Left hindlimb (tissue), 1 donor: ENCODE measurements around the gene ELANE.
"Not testable (repeated sequence)": the region's sequence is repeated elsewhere in the genome, so short reads cannot be mapped to it uniquely, and the experiment has no call there.

Experiments used
- DNase-seq: peaks from one replicate; pipeline ENCODE4 v3.0.0-alpha.2; 2018

Gene ELANE

GRCh38 chr19:882871-883497 lies 30.9 kb downstream of the ELANE start:
- no peak for DNase-seq

- DNase-seq: no peak
Measured at GRCh38 chr19:883661-884211, 31.6 kb downstream of the ELANE start.

- no peak for DNase-seq
Measured at GRCh38 chr19:884420-885211, 32.5 kb downstream of the ELANE start.

DNA sequence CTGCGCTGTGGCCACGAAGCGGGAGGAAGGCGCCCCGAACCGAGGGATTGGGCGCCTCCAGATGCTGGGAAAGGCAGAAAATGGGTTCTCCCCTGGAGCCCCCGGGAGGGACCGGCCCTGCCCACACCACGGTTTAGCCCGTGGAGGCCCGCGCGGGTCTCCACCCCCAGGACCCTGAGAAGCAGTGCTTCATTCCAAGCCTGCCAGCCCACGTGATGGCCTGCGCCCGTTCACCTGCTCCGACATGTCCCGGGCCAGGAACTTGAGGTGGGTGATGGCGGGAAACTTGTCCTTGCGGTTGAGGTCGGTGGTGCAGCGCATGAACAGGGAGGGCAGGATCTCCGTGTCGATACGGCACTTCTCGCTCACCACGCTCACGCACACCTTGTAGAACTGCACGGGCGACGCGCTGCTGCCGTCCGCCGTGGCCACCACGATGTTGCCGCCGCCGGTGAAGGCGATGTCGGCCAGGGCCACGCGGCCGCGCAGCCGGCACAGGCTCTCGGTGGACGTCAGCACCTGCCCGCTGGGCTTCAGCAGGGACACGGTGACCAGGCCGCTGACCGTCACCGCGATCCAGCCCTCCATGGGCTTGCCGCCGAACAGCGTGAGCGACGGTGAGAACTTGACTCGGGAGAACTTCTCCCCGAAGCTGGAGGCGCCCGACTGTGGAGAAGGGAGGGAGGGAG lies 33.6 kb downstream of the ELANE start:
- no peak for DNase-seq

- no peak for DNase-seq
Measured at GRCh38 chr19:887072-887471, 35.0 kb downstream of the ELANE start.

DNA sequence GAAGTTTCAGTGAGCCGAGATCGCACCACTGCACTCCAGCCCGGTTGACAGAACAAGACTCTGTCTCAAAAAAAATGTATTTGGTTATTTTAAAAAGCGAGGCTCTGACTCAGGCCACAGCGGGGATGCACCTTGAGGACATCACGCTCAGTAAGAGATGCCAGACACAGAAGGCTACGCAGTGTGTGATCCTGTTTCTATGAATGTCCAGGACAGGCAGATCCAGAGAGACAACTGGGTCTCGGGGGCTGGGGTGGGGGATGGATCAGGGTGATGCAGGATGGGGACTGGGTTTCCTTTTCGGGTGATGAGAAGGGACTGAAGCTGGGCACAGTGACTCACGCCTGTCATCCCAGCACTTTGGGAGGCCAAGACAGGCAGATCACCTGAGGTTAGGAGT lies 35.5 kb downstream of the ELANE start:
- DNase-seq: no peak

- DNase-seq: no peak
Measured at GRCh38 chr19:888581-889385, 36.7 kb downstream of the ELANE start.

GRCh38 chr19:889662-890295 lies 37.7 kb downstream of the ELANE start:
- no peak for DNase-seq

- no peak for DNase-seq
Measured at GRCh38 chr19:890831-891230, 38.7 kb downstream of the ELANE start.

DNA sequence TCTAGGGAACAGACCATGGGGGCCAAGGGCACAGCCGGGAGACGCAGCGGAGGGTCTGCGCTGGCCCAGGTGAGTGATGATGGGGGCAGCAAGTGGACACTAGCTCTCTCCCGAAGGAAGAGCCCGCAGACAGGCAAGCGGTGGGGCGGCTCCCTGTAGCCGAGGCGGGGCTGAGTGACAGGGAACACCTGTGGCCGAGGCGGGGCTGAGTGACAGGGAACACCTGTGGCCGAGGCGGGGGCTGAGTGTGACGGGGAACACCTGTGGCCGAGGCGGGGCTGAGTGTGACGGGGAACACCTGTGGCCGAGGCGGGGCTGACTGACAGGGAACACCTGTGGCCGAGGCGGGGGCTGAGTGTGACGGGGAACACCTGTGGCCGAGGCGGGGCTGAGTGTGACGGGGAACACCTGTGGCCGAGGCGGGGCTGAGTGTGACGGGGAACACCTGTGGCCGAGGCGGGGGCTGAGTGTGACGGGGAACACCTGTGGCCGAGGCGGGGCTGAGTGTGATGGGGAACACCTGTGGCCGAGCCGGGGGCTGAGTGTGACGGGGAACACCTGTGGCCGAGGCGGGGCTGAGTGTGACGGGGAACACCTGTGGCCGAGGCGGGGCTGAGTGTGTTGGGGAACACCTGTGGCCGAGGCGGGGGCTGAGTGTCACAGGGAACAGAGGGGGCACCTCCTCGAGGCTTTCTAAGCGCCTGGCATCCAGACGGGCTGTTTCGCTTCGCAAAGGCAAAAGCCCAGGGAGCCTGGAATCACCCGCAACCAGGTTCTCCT lies 39.5 kb downstream of the ELANE start:
- not testable (repeated sequence) for DNase-seq

GRCh38 chr19:892243-892893 lies 40.3 kb downstream of the ELANE start:
- DNase-seq: no peak

GRCh38 chr19:892894-893689 lies 41.0 kb downstream of the ELANE start, which contains the start of the genes MED16 and RNU6-9:
Gene MED16 (minus strand): TSS chr19:893187. CDS start chr19:891131, 2,056 bp downstream.
Gene RNU6-9 (plus strand): TSS chr19:893484.
- peak; percentile 93 for DNase-seq

DNA sequence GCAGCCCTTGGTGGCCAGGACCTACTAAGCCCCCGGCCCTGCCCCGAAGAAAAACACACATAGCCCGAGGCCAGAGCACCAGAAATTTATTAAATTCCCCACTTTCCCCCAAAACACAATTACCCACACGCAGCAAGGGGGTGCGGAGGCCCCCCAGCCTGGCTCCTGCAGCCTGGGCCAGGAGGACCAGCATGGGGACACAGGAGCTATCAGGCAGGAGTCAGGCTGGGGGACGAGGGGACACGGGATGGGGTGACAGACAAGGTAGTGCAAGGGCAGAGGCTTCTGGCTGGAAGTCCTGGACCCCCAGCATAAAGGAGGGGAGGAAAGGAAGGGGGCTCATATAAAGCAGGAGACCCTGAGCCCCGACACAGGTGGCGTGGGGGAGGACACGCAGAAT lies 44.3 kb downstream of the ELANE start:
- no peak for DNase-seq

DNA sequence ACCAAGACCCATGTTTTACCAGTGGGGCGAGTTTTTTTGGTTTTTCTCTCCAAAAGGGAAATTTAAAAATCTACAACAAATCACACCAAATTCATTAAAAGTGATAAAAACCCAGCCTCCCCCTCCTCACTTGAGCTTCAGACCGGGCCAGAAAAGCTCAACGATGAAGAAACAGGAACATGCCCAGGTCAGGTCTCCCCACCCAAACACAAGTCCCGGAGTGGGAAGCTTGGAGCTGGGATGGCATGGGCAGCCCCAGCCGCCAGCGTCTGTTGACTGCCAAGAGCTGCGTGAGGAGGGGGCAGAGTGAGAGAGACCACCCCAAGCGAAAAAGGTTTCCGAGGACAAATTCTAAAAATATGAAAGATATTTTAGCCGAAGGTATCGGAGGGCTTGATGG lies 44.9 kb downstream of the ELANE start:
- DNase-seq: no peak

DNA sequence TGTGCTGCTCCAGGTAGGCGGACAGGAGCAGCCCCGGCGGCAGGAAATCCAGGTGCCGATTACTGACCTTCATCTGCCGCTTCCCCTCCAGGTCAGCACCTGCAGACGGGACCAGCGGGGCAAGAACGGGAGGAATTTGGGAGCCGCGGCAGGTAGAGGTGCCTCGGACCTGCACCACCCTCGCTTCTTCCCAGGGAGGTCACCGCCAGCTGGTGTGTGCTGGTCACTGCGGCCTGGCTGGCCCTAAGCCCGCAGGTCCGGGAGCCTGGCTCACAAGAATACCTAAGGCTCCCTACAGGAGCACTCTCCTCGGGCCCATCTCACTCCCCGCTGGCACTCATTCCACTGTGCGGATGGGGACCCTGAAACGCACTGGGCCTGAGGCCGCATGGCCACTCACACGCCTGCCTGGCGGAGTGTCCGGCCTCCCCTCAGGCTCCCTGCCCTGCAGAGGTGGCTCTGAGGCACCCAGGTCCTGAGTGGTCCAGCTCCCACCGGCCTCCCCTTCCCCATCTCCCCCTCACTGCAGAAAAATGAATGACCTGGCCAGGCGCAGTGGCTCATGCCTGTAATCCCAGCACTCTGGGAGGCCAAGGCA lies 45.4 kb downstream of the ELANE start:
- DNase-seq: no peak

DNA sequence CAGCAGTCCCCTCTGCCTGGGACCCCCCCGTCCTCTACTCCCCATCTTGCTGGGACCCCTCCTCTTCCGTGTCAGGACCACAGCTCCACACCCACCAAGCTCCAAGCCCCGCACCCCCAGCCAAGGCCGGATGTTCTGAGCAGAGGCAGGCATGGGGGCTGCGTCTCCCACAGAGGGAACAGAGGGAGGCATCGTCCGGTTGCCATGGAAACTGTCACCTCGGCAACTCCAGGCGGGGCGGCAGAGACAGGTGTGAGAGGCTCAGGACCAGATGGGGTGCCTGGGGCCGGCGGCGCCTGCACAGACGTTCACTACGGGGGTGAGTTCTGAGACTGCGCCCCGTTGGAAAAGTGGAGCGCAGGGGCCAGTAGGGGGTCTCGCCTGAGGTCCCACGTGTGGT lies 46.6 kb downstream of the ELANE start:
- DNase-seq: no peak

DNA sequence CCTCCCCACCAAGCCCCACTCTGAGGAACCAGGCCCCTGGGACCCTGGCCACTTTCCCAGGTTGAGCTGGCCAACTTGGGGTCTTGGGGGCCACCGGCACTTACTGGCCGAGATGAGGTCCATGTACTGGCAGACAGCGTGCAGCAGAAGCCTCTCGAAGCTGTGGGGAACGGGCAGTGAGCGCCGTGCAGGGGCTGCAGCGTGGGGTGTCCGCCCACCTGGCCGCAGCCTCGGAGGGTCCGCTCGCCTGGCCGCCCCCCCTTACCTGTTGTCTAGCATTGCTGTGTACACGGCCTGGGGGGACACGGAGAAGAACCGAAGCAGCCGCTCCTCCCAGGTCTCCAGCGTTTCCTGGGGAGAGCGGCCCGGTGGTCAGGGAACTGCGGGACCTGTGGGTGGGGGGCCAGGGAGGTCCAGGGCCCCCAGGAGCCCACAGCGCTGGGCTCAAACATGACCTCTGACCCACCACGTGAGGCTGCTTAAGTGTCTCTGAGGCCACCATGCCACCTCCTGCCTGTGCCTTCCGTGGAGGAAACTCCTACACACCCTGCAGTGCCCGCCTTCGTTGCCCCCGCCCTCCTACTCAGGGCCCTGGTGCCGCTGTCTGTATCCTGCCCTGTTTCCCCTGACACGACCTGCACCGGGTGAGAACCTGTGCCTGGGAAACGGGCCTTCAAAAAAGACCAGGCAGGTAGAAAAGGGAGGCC lies 47.4 kb downstream of the ELANE start:
- DNase-seq: no peak

DNA sequence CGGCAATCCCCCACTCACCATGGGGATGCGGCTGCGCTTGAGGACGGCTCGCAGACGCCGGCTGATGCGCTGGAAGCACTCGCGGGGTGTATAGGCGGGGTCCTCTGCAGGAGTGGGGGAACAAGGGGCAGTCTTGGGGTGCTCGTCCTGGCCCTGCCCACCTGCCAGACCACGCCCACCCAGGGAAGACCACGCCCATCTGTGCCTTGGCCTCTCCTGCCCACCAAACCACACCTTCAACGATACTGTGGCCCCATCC lies 47.9 kb downstream of the ELANE start:
- DNase-seq: no peak
